Measurements from ENCODE around the gene CREBRF. TPM values are rescaled to one million over a fixed set of nuclear protein-coding genes. Genes with fewer than 3 reads are reported as not detected.

CREBRF gene
- total and polyA plus RNA-seq, 9 of the 15 experiments (the other 6 are each of a cell fraction or from before 2014, with no cell fraction given): 1.1 to 4.9 (median 2.9) TPM

DNA sequence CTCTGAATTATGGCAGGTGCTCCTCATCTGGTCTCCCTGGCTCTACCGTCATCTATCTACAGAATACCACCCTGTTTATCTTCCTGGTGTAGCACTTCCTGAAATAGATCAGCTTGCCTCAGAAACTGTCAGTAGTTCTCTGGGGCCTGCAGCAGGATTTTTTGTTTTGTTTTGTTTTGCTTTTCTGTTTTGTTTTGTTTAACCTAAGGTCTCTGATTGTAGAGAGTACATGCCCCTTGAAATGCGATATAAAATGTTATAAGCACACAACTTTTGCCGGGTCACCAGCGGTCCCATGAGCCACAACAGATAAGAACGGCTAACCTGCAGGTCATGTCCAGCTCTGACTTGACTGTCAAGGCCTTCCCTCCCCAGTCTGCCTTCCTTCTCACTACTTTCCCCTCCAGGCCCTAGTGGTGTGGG, 26.6 kb upstream of the CREBRF start:
- no peaks in the 10 kb centered on the region for H3K27me3 ChIP-seq (ENCODE audit: control insufficient read depth in 2 of 2, insufficient read depth in 2 of 2, low read length in 2 of 2)
- in situ Hi-C loops (cut with MboI): no loop called here
- CTCF ChIA-PET (ENCODE audit: low intra/inter-chr PET ratio): no interaction called here
- peaks cover 66% of the 10 kb centered on the region for H3K79me2 ChIP-seq (ENCODE audit: control insufficient read depth, insufficient read depth, low read length)
- ATAC-seq (peak; percentile 95), FAIRE-seq (peak; percentile 87), DNase-seq (ENCODE audit: extremely low read depth in 1 of 4, low spot score in 3 of 4) (peak; percentile 29 to 74 (median 48))
- no peak overlapping the region; the same call in 1 of the 2 replicates for H3K4me3 ChIP-seq
- H3K9me1 ChIP-seq (ENCODE audit: control insufficient read depth, insufficient read depth, low read length): no peaks in the 10 kb centered on the region
- peaks cover 44% of the 10 kb centered on the region for H3K36me3 ChIP-seq (ENCODE audit: control insufficient read depth, insufficient read depth, low read length)
- intact Hi-C loops (cut with micrococcal nuclease): no loop called here
- H3K27ac ChIP-seq (ENCODE audit: extremely low read depth, low read depth, low read length): peak overlapping the region; percentile 71; the same call in 2 of the 3 replicates
- POLR2A ChIA-PET: interaction anchor here (0.7 to 1.7 kb wide), 6 partner anchors 10 to 46 kb away, joined by 3 to 8 read pairs (median 4); partner anchors contain the start of gene ATP6V0E1
- 0% methylated on average over 5 of the region's 5 CpGs for WGBS (ENCODE audit: insufficient coverage, low coverage, missing lambda C conversion rate)
- peaks cover 15 to 16% of the 10 kb centered on the region in 2 experiments; a peak in 4 of 5 replicates for H3K4me1 ChIP-seq (replicated peaks in 1 of 2; ENCODE audit: control insufficient read depth in 2 of 2, insufficient read depth in 2 of 2, low read length in 2 of 2)
- no TSS peak for BruUV-seq (replicated peaks)
- peak overlapping the region in 1 of 2 experiments; percentile 49; a peak in 1 of 4 replicates for H3K9ac ChIP-seq (ENCODE audit: insufficient read depth in 1 of 2, low read depth in 2 of 2, low read length in 2 of 2)
- H2AFZ ChIP-seq (ENCODE audit: low read depth, low read length): no peak overlapping the region
- H3K9me3 ChIP-seq (replicated peaks; ENCODE audit: control insufficient read depth, insufficient read depth, low read depth, low read length): no peaks in the 10 kb centered on the region
- peaks cover 13% of the 10 kb centered on the region for H4K20me1 ChIP-seq (replicated peaks; ENCODE audit: control insufficient read depth, insufficient read depth, low read length)
- peak overlapping the region; percentile 66 for H3K4me2 ChIP-seq (ENCODE audit: insufficient read depth, low read length)
- TF ChIP-seq HNRNPUL1 (IDR thresholded peaks at IDR 0.05; ENCODE audit: low read length) (no peak), ATF7 (IDR thresholded peaks at IDR 0.05) (peak; percentile 43; the same call in 1 of the 2 replicates), STAG1 (CRISPR knock-in tag; IDR thresholded peaks at IDR 0.05; ENCODE audit: borderline replicate concordance) (no peak), ZFX (CRISPR knock-in tag; IDR thresholded peaks at IDR 0.05) (peak; percentile 40; the same call in 1 of the 2 replicates), MEIS2 (IDR thresholded peaks at IDR 0.05; ENCODE audit: partially characterized antibody) (peak; percentile 51), ZFP36 (IDR thresholded peaks at IDR 0.05; ENCODE audit: low read depth, low read length, partially characterized antibody) (no peak), ZNF408 (CRISPR knock-in tag; IDR thresholded peaks at IDR 0.05; ENCODE audit: low read depth) (no peak), TEAD2 (tag; IDR thresholded peaks at IDR 0.05) (no peak), CREM (IDR thresholded peaks at IDR 0.05; ENCODE audit: low read depth) (no peak; the same call in 1 of the 2 replicates), MEF2A (IDR thresholded peaks at IDR 0.05; ENCODE audit: control insufficient read depth, low read depth, low read length) (peak; percentile 76), RCOR1 (IDR thresholded peaks at IDR 0.05; ENCODE audit: borderline replicate concordance in 1 of 2, low read depth in 2 of 2, low read length in 2 of 2) (0 out of 4 replicates have a peak, but pooled peaks of 1 of the 2 experiments have one; percentile 5), MITF (IDR thresholded peaks at IDR 0.05) (peak; percentile 38; the same call in 1 of the 2 replicates), NBN (IDR thresholded peaks at IDR 0.05; ENCODE audit: low read depth) (peak; percentile 59; the same call in 1 of the 2 replicates), MAFK (IDR thresholded peaks at IDR 0.05; ENCODE audit: low read length) (no peak), NFIC (IDR thresholded peaks at IDR 0.05) (peak; percentile 35; the same call in 1 of the 2 replicates), TCF3 (CRISPR knock-in tag; IDR thresholded peaks at IDR 0.05) (peak; percentile 58), EP400 (IDR thresholded peaks at IDR 0.05) (peak; percentile 25; the same call in 1 of the 2 replicates)
